Mononuclear cell (primary cell): Measurements from ENCODE around the gene ARHGEF16. TPM values are rescaled to one million over a fixed set of nuclear protein-coding genes. Genes with fewer than 3 reads are reported as not detected.

Source experiments
- H3K27me3 ChIP-seq: 2 replicates; pipeline ENCODE4 v1.6.0; 2011; ENCODE audit warnings: low read length, control low read depth; ENCODE audit not compliant: insufficient read depth
- H3K4me1 ChIP-seq: 2 replicates; pipeline ENCODE4 v1.5.1; 2011; ENCODE audit warnings: mild to moderate bottlenecking, low read length, control low read depth; ENCODE audit not compliant: insufficient read depth
- H3K4me3 ChIP-seq: 2 replicates; pipeline ENCODE4 v1.5.1; 2011; ENCODE audit warnings: mild to moderate bottlenecking, low read length, moderate library complexity
- H3K9me3 ChIP-seq: 2 replicates; pipeline ENCODE4 v1.5.1; 2011; ENCODE audit warnings: low read depth, mild to moderate bottlenecking, control low read depth, low read length
- total RNA-seq: library from RNA; depleted of rRNA; stranded (reverse); fragments of >200 nt; gene quantifications from one replicate; pipeline ENCODE4 v1.2.3, GENCODE V29; 2012

ARHGEF16 gene
- total RNA-seq, 1 donor: not detected

GRCh38 chr1:3483380-3483779 is 28.9 kb downstream of the ARHGEF16 start:
- no peaks in the 10 kb centered on the region for H3K9me3 ChIP-seq
- no peak overlapping the region for H3K4me3 ChIP-seq
- no peaks in the 10 kb centered on the region for H3K27me3 ChIP-seq
- no peaks in the 10 kb centered on the region for H3K4me1 ChIP-seq

GRCh38 chr1:3483801-3484444 is 29.5 kb downstream of the ARHGEF16 start:
- no peaks in the 10 kb centered on the region for H3K4me1 ChIP-seq
- no peak overlapping the region for H3K4me3 ChIP-seq

GRCh38 chr1:3485016-3485415 is 30.6 kb downstream of the ARHGEF16 start:
- H3K4me1 ChIP-seq: no peaks in the 10 kb centered on the region
- H3K9me3 ChIP-seq: no peaks in the 10 kb centered on the region
- H3K27me3 ChIP-seq: no peaks in the 10 kb centered on the region
- no peak overlapping the region for H3K4me3 ChIP-seq

More at GRCh38 chr1:3483801-3484444, 29.5 kb downstream of the ARHGEF16 start:
- no peaks in the 10 kb centered on the region for H3K27me3 ChIP-seq
- H3K9me3 ChIP-seq: no peaks in the 10 kb centered on the region

GRCh38 chr1:3488432-3488831 is 34.0 kb downstream of the ARHGEF16 start:
- Histone ChIP-seq H3K9me3 (no peaks in the 10 kb centered on the region), H3K4me3 (no peak overlapping the region), H3K27me3 (no peaks in the 10 kb centered on the region), H3K4me1 (no peaks in the 10 kb centered on the region)

GRCh38 chr1:3490046-3490745 is 35.7 kb downstream of the ARHGEF16 start:
- H3K4me1 ChIP-seq: no peaks in the 10 kb centered on the region
- H3K27me3 ChIP-seq: no peaks in the 10 kb centered on the region
- no peaks in the 10 kb centered on the region for H3K9me3 ChIP-seq
- no peak overlapping the region for H3K4me3 ChIP-seq

GRCh38 chr1:3491291-3492246 is 37.1 kb downstream of the ARHGEF16 start:
- H3K4me3 ChIP-seq: no peak overlapping the region
- no peaks in the 10 kb centered on the region for H3K27me3 ChIP-seq
- no peaks in the 10 kb centered on the region for H3K4me1 ChIP-seq
- H3K9me3 ChIP-seq: no peaks in the 10 kb centered on the region

GRCh38 chr1:3492545-3493246 is 38.2 kb downstream of the ARHGEF16 start:
- no peaks in the 10 kb centered on the region for H3K9me3 ChIP-seq

GRCh38 chr1:3494321-3495308 is 40.1 kb downstream of the ARHGEF16 start:
- H3K27me3 ChIP-seq: no peaks in the 10 kb centered on the region
- H3K4me1 ChIP-seq: no peaks in the 10 kb centered on the region
- H3K9me3 ChIP-seq: no peaks in the 10 kb centered on the region
- H3K4me3 ChIP-seq: no peak overlapping the region

More at GRCh38 chr1:3492545-3493246, 38.2 kb downstream of the ARHGEF16 start:
- Histone ChIP-seq H3K27me3 (no peaks in the 10 kb centered on the region), H3K4me1 (no peaks in the 10 kb centered on the region), H3K4me3 (no peak overlapping the region)

GRCh38 chr1:3495776-3496745 is 41.6 kb downstream of the ARHGEF16 start:
- Histone ChIP-seq H3K4me3 (no peak overlapping the region), H3K27me3 (no peaks in the 10 kb centered on the region), H3K4me1 (no peaks in the 10 kb centered on the region), H3K9me3 (no peaks in the 10 kb centered on the region)

- no peaks in the 10 kb centered on the region for H3K4me1 ChIP-seq
- H3K27me3 ChIP-seq: no peaks in the 10 kb centered on the region
Observed at GRCh38 chr1:3496916-3497315, 42.5 kb downstream of the ARHGEF16 start.

GRCh38 chr1:3497521-3497920 is 43.1 kb downstream of the ARHGEF16 start:
- H3K4me1 ChIP-seq: no peaks in the 10 kb centered on the region
- no peaks in the 10 kb centered on the region for H3K27me3 ChIP-seq
- no peak overlapping the region for H3K4me3 ChIP-seq
- no peaks in the 10 kb centered on the region for H3K9me3 ChIP-seq

More at GRCh38 chr1:3496916-3497315, 42.5 kb downstream of the ARHGEF16 start:
- Histone ChIP-seq H3K9me3 (no peaks in the 10 kb centered on the region), H3K4me3 (no peak overlapping the region)

GRCh38 chr1:3498246-3498930 is 43.9 kb downstream of the ARHGEF16 start:
- no peaks in the 10 kb centered on the region for H3K9me3 ChIP-seq
- no peaks in the 10 kb centered on the region for H3K27me3 ChIP-seq
- no peaks in the 10 kb centered on the region for H3K4me1 ChIP-seq
- no peak overlapping the region for H3K4me3 ChIP-seq
